Tibial nerve (tissue), 4 donors: ENCODE results near the gene TP73.

Source experiments
- EP300 ChIP-seq, 2 donors: sonication (generic); formaldehyde crosslinking; IDR thresholded peaks; one replicate each; pipeline ENCODE4 v1.6.1; 2017; ENCODE audit warnings: antibody characterized with exemption in 2 of 2, mild to moderate bottlenecking in 1 of 2
- TF ChIP-seq, protein P1 (sequence below), 5 experiments: fragments of 200-600 bp in 3 of 5; fragments of 450-650 bp in 2 of 5; sonication (generic) in 3 of 5; IDR thresholded peaks; one replicate each; pipeline ENCODE4 v1.5.1; 2016 to 2019; ENCODE audit warnings: antibody characterized with exemption in 5 of 5, mild to moderate bottlenecking in 3 of 5, moderate library complexity in 2 of 5

DNA sequence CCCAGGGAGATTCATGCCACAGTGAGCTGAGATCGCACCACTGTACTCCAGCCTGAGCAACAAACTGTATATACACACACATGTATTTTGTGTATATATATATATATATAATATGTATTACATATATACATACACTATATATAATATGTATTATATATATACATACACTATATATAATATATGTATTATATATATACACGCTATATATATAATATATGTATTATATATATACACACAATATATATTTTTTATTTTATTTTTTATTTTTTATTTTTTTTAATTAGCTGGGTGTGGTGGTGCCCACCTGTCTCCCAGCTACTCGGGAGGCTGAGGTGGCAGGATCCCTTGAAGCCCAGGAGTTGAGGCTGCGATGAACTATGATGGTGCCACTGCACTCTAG, 9.3 kb downstream of the TP73 start:
- TF ChIP-seq, protein P1, sequence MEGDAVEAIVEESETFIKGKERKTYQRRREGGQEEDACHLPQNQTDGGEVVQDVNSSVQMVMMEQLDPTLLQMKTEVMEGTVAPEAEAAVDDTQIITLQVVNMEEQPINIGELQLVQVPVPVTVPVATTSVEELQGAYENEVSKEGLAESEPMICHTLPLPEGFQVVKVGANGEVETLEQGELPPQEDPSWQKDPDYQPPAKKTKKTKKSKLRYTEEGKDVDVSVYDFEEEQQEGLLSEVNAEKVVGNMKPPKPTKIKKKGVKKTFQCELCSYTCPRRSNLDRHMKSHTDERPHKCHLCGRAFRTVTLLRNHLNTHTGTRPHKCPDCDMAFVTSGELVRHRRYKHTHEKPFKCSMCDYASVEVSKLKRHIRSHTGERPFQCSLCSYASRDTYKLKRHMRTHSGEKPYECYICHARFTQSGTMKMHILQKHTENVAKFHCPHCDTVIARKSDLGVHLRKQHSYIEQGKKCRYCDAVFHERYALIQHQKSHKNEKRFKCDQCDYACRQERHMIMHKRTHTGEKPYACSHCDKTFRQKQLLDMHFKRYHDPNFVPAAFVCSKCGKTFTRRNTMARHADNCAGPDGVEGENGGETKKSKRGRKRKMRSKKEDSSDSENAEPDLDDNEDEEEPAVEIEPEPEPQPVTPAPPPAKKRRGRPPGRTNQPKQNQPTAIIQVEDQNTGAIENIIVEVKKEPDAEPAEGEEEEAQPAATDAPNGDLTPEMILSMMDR (IDR thresholded peaks at IDR 0.05), result no peak
- no peak for TF ChIP-seq EP300 (IDR thresholded peaks at IDR 0.05)
